LNCaP clone FGC (cell line): ENCODE data around the gene DTX4.

Experiments
- DNase-seq: peaks from one replicate; pipeline ENCODE4 v3.0.0-alpha.2; 2011; ENCODE audit warnings: low read depth
- H3K4me3 ChIP-seq: 2 replicates; pipeline ENCODE4 v1.5.1; 2011; ENCODE audit warnings: mild to moderate bottlenecking, low read depth, low read length, control low read depth
- TF ChIP-seq, protein P1 (sequence below): IDR thresholded peaks from 2 replicates; pipeline ENCODE4 v1.5.1; 2012; ENCODE audit warnings: mild to moderate bottlenecking; ENCODE audit not compliant: control insufficient read depth, insufficient read depth; ENCODE audit errors: extremely low read depth

DTX4 gene

DNA sequence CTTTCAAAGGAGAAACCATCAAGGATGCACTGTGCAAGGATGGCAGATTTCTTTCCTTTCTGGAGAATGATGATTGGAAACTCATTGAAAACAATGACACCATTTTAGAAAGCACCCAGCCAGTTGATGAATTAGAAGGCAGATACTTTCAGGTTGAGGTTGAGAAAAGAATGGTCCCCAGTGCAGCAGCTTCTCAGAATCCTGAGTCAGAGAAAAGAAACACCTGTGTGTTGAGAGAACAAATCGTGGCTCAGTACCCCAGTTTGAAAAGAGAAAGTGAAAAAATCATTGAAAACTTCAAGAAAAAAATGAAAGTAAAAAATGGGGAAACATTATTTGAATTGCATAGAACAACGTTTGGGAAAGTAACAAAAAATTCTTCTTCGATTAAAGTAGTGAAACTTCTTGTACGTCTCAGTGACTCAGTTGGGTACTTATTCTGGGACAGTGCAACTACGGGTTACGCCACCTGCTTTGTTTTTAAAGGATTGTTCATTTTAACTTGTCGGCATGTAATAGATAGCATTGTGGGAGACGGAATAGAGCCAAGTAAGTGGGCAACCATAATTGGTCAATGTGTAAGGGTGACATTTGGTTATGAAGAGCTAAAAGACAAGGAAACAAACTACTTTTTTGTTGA, 19.5 kb upstream of the DTX4 start:
- no peak for DNase-seq
- H3K4me3 ChIP-seq, result no peak overlapping the region
- TF ChIP-seq, protein P1, sequence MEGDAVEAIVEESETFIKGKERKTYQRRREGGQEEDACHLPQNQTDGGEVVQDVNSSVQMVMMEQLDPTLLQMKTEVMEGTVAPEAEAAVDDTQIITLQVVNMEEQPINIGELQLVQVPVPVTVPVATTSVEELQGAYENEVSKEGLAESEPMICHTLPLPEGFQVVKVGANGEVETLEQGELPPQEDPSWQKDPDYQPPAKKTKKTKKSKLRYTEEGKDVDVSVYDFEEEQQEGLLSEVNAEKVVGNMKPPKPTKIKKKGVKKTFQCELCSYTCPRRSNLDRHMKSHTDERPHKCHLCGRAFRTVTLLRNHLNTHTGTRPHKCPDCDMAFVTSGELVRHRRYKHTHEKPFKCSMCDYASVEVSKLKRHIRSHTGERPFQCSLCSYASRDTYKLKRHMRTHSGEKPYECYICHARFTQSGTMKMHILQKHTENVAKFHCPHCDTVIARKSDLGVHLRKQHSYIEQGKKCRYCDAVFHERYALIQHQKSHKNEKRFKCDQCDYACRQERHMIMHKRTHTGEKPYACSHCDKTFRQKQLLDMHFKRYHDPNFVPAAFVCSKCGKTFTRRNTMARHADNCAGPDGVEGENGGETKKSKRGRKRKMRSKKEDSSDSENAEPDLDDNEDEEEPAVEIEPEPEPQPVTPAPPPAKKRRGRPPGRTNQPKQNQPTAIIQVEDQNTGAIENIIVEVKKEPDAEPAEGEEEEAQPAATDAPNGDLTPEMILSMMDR, result no peak

DNA sequence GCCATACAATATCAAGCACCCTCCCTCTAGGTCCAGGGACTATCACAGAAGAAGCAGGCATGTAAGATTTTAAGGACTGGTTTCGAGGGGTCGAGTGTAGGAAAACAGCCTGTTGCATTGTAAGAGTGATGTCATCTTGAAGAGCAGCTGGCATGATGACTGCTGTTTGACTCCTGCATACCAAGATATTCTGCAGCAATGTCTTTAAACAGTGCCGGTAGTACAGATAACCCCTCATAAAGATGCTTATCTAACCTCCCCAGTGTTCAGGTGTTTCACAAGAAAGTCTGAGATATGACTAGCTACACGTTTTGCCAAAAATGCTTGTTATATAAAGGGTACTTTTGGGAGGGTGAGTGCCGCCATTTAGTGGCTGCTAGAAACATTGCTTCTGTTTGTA, 17.3 kb upstream of the DTX4 start:
- H3K4me3 ChIP-seq, result no peak overlapping the region
- DNase-seq, result peak; percentile 95
- TF ChIP-seq, protein P1, result peak; percentile 37

DNA sequence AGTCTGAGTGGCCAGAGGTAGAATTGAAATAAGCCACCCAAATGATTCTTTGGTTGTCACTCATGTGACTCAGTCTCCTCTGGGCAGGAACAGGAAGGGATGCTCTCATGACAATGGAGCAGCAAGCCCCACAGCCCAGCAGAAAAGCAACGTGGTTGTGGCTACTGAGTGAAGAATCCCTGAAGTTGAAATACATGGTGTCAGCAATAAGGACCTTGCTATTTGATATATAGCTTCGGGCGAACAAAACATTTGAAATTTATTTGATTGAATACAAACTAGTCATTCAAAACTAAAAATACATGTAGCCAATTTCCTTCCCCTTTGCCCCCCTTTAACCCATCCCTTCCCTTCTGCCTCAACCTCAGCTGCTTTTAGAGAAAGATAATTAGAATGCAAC, 14.5 kb upstream of the DTX4 start:
- H3K4me3 ChIP-seq, result no peak overlapping the region
- TF ChIP-seq, protein P1, result no peak

DNA sequence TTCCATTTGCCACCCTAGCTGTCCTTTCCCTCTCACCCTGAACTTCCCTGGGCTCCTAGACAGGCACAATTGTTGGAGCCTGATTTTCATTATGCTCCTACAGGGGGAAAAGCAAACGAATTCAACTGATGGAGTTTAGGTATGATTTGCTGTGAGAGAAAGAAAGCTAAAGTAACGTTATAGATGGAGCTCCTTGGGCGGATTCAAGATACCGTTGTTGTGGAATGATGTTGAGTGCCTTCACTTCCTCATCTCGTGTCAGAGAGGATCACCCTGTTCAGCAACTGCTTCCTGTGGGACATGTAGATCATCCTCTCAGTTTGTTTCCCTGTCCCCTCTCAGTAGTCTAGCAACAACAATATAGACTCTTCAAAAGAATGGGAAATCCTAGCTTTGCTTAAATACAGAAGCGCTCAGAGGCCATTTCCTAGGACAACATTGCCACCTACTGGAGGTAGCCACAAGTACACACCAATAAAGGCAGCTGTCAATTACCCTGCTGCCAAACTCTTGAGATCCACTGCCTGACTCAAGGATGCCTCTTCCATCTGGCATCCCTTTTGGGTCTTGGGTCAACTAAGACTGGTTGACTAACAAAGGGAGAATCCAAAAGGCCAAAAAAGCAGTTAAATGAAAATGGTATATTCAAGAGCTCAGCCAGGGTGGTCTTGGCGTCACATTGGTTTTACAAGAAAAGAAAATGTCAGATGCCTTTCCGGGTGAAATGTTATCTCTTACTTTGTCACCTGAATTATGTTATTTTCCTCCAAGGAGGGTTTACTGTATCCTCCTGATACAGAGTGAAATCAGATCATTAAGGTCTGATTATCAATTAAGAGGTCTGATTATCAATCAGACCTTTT, 13.5 kb upstream of the DTX4 start:
- TF ChIP-seq, protein P1, result peak; percentile 85
- no peak overlapping the region for H3K4me3 ChIP-seq

More for the DNA sequence above, 14.5 kb upstream of the DTX4 start:
- no peak for DNase-seq

DNA sequence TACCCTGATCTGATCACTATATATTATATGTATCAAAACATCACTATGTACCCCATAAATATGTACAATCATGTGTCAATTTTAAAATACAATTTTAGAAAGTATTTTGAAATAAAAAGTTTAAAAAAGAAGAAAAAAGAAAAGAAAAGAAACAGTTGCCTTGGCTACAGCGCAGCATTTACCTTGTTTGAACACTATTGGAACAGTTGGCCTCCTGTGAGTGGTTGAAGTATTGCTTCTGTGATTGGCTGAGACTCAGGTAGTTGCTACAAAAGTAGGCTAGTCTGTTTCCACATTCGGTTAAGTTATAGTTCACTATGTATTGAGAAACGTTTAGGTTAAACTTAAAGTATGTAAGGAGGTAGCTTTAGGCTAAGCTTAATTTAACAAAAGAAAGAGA, 7.9 kb upstream of the DTX4 start:
- H3K4me3 ChIP-seq, result no peak overlapping the region
- TF ChIP-seq, protein P1, result no peak
- no peak for DNase-seq

More for the DNA sequence above, 13.5 kb upstream of the DTX4 start:
- peak; percentile 73 for DNase-seq

DNA sequence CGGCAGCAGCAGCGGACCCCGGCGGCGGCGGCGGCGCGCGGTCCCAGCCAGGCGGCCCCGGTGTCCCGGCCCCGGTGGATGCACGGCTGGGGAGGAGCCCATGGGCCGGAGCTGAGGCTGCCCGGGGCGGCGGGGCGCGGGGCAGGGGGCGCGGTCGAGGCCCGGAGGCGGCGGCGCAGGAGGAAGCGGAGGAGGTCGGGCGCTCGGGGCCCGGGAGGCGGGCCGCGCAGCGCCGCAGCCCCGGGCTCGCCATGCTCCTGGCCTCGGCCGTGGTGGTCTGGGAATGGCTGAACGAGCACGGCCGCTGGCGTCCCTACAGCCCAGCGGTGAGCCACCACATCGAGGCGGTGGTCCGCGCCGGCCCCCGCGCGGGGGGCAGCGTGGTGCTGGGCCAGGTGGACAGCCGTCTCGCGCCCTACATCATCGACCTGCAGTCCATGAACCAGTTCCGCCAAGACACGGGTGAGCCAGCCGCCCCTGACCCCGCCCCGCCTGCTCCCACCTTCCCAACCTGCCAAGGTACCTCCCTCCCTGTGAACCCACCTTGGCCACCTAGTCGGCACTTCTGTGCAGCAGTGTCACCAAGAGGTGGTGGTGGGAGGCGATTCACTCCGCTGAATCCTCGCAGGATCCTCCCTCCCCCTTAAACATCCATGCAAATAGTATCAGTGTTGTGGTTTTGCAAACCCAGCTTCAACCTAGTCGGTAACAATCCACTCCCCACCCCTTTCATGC, 580 bp downstream of the DTX4 start:
- DNase-seq, result no peak
- TF ChIP-seq, protein P1, result no peak
- H3K4me3 ChIP-seq, result peak overlapping the region; percentile 59
